HG03442 (cell line): ENCODE results near the gene CACNA1B.
A peak's percentile ranks its signal among the peaks of the same experiment; 100 is the strongest.
"Not testable (repeated sequence)": the region's sequence is repeated elsewhere in the genome, so short reads cannot be mapped to it uniquely, and the experiment has no call there.

Experiments used
- ATAC-seq: cut with Tn5 transposase; IDR thresholded peaks from one replicate; pipeline ENCODE4 v1.9.1; 2021; ENCODE audit warnings: mild to moderate bottlenecking, moderate library complexity; ENCODE audit not compliant: unreplicated experiment

CACNA1B gene

GRCh38 chr9:138122676-138123075, 245.1 kb downstream of the CACNA1B start:
- no peak for ATAC-seq

GRCh38 chr9:138123086-138123485, 245.5 kb downstream of the CACNA1B start:
- ATAC-seq = no peak

GRCh38 chr9:138126090-138126857, 248.7 kb downstream of the CACNA1B start:
- peak; percentile 93 for ATAC-seq

GRCh38 chr9:138126858-138127584, 249.4 kb downstream of the CACNA1B start:
- peak; percentile 42 for ATAC-seq

DNA sequence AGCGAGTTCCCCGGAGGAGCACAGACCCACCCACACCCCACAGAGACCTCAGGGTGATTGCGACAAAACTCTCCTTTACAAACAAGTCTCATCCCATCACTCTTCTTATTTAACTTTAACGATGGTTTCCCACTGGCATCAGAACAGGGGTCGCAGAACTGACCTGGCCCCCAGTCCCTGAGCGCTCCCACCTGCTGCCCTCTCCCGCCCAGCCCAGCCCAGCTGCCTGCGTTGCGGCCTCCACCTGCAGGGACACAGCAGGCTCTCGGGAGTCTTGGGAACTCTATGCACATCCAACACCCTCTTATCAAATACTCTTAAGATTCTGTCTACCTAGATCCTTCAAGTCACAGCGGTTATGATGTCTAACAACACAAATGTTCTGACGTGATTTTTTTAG, 250.4 kb downstream of the CACNA1B start:
- ATAC-seq = not testable (repeated sequence)

- not testable (repeated sequence) for ATAC-seq
Measured at GRCh38 chr9:138129318-138129717, 251.7 kb downstream of the CACNA1B start.

DNA sequence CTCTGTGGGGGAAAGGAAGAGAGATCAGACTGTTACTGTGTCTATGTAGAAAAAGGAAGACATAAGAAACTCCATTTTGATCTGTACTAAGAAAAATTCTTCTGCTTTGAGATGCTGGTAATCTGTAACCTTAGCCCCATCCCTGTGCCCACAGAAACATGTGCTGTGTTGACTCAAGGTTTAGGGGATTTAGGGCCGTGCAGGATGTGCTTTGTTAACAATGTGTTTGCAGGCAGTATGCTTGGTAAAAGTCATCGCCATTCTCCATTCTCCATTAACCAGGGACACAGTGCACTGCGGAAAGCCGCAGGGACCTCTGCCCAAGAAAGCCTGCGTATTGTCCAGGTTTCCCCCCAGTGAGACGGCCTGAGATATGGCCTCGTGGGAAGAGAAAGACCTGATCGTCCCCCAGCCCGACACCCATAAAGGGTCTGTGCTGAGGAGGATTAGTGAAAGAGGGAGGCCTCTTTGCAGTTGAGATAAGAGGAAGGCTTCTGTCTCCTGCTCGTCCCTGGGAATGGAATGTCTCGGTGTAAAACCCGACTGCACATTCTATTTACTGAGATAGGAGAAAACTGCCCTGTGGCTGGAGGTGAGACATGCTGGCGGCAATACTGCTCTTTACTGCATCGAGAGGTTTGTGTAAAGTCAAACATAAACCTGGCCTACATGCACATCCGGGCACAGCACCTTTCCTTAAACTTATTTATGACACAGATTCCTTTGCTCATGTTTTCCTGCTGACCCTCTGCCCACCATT, 255.5 kb downstream of the CACNA1B start:
- ATAC-seq = not testable (repeated sequence)

DNA sequence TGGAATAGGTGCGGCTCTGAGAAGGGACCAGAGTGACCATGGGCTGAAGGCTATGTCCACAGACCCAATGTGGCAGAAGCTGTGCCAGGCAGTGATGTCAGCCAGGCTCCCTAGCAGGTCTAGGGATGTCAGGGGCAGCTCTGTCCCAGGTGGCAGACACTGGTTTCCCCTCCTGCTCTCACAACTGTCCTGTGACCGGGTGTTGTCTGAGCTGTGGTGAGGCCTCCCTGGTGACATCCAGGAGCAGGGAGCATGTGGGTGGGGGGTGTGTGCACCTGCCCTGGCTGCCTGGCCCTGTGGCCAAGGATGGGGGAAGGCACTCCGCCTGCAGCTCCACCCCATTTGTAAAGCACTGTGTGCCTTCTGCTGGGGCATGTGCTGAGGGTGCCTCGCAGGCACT, 257.0 kb downstream of the CACNA1B start:
- ATAC-seq = not testable (repeated sequence)

DNA sequence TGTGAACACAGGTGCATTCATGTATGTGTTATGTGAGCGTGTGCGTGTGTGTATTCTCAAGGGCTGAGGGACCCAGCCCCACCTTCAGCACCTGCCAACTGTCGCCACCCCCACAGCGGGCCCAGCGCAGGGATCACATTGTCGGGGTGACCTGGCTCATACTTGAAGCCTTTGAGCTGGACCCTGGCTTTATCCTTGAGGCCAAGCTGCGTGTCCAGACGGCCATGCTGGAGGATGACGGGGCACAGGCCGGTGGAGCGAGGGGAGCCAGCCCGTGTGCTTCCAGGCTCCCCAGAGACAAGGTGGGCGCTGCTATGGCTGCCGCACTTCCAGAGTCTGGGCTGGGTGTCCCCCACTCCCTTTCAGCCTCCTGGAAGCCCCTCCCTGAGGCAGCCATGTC, 261.5 kb downstream of the CACNA1B start:
- ATAC-seq = not testable (repeated sequence)

- ATAC-seq = not testable (repeated sequence)
Measured at GRCh38 chr9:138140980-138141379, 263.4 kb downstream of the CACNA1B start.

DNA sequence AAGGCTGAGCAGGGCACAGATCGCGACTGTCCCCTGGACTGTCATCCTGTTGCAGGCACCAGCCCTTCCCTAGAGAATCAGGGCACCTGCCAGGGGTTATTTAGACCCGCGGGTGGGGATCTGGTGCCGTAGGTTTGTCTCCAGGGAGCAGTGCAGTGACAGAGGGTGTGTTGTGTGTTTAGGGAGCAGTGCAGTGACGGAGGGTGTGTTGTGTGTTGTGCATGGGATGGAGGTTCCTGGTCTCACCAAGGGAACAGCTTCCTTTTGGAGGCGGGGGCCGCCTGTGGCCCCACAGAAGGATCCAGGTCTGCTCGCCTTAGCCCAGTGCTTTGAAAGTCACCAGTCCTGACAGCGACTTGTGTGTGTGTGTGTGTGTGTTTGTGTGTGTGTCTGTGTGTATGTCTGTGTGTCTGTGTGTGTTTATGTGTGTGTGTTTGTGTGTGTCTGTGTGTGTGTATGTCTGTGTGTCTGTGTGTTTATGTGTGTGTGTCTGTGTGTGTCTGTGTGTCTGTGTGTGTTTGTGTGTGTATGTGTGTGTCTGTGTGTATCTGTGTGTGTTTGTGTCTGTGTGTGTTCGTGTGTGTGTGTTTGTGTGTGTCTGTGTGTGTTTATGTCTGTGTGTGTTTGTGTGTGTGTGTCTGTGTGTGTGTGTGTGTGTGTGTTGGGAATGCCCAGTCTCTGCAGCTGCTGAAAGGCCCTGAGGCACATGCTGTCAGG, 265.1 kb downstream of the CACNA1B start:
- ATAC-seq = not testable (repeated sequence)

- not testable (repeated sequence) for ATAC-seq
Measured at GRCh38 chr9:138143491-138143890, 265.9 kb downstream of the CACNA1B start.

DNA sequence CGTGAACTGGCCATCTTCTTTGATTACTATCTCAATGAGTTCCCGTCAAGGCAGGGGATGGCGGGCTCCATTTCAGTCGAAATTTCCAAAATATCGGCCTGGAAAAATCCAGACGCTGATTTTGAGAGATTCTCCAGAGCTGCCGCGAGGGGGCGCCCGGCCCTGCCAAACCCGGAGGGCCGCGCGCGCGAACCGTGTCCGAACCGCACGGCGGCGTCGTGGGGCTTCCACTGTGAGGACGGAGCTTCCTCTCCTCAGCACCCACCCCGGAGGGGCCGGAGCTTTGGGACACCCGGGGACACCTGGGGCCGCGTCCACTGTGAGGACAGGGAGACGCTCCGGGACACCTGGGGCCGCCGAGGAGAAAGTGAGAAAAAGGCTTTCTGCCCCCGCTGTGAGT, 270.0 kb downstream of the CACNA1B start:
- ATAC-seq = not testable (repeated sequence)

DNA sequence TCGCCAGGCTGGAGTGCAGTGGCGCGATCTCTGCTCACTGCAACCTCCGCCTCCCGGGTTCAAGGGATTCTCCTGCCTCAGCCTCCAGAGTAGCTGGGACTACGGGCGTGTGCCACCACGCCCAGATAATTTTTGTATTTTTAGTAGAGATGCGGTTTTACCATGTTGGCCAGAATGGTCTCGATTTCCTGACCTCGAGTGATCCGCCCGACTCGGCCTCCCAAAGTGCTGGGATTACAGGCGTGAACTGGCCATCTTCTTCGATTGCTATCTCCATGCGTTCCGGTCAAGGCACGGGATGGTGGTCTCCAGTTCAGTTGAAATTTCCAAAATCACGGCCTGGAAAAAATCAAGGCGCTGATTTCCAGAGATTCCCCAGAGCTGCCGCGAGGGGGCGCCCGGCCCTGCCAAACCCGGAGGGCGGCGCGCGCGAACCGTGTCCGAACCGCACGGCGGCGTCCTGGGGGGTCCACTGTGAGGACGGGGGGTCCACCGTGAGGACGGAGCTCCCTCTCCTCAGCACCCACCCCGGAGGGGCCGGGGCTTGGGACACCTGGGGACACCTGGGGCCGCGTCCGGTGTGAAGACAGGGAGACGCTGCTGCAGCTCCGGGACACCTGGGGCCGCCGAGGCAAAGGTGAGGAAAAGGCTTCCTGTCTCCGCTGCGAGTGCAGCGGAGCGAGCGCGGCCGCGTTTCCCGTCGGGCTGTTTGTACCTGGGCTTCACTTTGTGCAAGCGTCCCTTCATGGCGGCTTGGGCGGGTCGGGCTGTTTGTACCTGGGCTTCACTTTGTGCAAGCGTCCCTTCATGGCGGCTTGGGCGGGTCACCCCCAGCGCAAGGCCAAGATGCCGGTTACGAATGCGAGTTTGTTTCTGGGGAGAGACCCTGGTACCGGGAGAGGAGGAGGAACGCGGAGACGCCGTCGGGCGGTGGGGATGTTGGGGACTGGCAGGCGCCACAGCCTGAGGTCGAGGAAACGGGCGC, 272.4 kb downstream of the CACNA1B start:
- not testable (repeated sequence) for ATAC-seq

DNA sequence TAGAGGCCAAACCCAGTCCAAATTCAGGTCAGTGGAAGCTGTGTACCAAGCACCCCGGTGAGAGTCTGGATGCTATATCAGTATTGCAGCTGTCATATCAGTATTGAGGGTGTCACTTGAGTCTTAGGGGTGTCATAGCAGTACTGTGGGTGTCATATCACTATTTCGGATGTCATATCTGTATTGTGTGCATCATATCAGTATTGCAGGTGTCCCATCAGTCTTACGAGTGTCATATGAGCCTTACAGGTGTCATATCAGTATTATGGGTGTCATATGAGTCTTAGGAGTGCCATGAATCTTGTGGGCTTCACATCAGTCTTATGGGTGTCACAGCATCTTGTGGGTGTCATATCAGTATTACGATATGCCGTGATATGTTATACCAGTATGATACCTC, 278.2 kb downstream of the CACNA1B start:
- ATAC-seq = not testable (repeated sequence)

DNA sequence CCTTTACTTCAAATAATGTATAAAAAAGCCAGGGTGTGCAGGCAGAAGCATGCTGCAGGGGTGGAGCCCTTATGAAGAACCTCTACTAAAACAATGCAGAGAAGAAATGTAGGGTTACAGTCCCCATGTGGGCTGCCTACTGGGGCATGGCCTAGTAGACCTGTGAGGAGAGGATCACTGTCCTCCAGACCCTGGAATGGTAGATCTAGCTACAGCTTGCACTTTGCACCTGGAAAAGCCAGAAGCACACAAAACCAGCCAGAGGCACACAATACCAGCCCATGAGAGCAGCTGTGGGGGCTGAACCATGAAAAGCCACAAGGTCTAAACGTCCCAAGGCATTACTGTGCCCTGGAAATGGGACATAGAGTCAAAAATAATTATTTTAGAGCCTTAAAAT, 289.2 kb downstream of the CACNA1B start:
- not testable (repeated sequence) for ATAC-seq
